HepG2 (cell line): Measurements from ENCODE around the gene CCNYL1. TPM values are rescaled to one million over a fixed set of nuclear protein-coding genes. Genes with fewer than 3 reads are reported as not detected.

Experiments used
- CSRNP2 ChIP-seq: sonication (generic); formaldehyde crosslinking; conservative IDR thresholded peaks from 2 replicates; pipeline ENCODE4 v1.8.0; 2022; ENCODE audit warnings: low read depth, missing genetic modification reagents
- E2F1 ChIP-seq: sonication (generic); formaldehyde crosslinking; IDR thresholded peaks from 2 replicates; pipeline ENCODE4 v1.5.0; 2020; ENCODE audit warnings: missing genetic modification reagents
- ISX ChIP-seq: sonication (generic); formaldehyde crosslinking; conservative IDR thresholded peaks from 2 replicates; pipeline ENCODE4 v1.5.0; 2020; ENCODE audit warnings: missing genetic modification reagents
- KDM1A ChIP-seq: IDR thresholded peaks from 2 replicates; pipeline ENCODE4 v1.6.1; 2016; ENCODE audit warnings: missing compliant biosample characterization
- MEF2D ChIP-seq: sonication (generic); formaldehyde crosslinking; IDR thresholded peaks from 2 replicates; pipeline ENCODE4 v1.5.1; 2020; ENCODE audit warnings: mild to moderate bottlenecking, missing genetic modification reagents
- RAD21 ChIP-seq: fragments of 450-650 bp; formaldehyde crosslinking; IDR thresholded peaks from 2 replicates; pipeline ENCODE4 v1.5.0; 2020; ENCODE audit warnings: mild to moderate bottlenecking
- RFX1 ChIP-seq: fragments of 450-650 bp; IDR thresholded peaks from 2 replicates; pipeline ENCODE4 v1.6.1; 2017
- SMAD1 ChIP-seq: sonication (generic); formaldehyde crosslinking; IDR thresholded peaks from 2 replicates; pipeline ENCODE4 v1.4.0; 2020; ENCODE audit warnings: missing genetic modification reagents, low read depth, mild to moderate bottlenecking, borderline replicate concordance
- TEF ChIP-seq: sonication (generic); formaldehyde crosslinking; IDR thresholded peaks from 2 replicates; pipeline ENCODE4 v1.5.0; 2020; ENCODE audit warnings: missing genetic modification reagents
- ZC3H4 ChIP-seq: sonication (generic); formaldehyde crosslinking; IDR thresholded peaks from 2 replicates; pipeline ENCODE4 v1.4.0; 2020; ENCODE audit warnings: missing genetic modification reagents, borderline replicate concordance
- ZNF318 ChIP-seq: sonication (generic); formaldehyde crosslinking; IDR thresholded peaks from 2 replicates; pipeline ENCODE4 v1.4.0; 2020; ENCODE audit warnings: mild to moderate bottlenecking, missing genetic modification reagents
- ZNF44 ChIP-seq: sonication (generic); formaldehyde crosslinking; IDR thresholded peaks from 2 replicates; pipeline ENCODE4 v1.5.1; 2020; ENCODE audit warnings: mild to moderate bottlenecking, missing genetic modification reagents
- ZNF468 ChIP-seq: sonication (generic); formaldehyde crosslinking; IDR thresholded peaks from 2 replicates; pipeline ENCODE4 v1.8.0; 2022; ENCODE audit warnings: mild to moderate bottlenecking, moderate library complexity, missing genetic modification reagents
- ZNF619 ChIP-seq: sonication (generic); formaldehyde crosslinking; IDR thresholded peaks from 2 replicates; pipeline ENCODE4 v1.4.0; 2020; ENCODE audit warnings: mild to moderate bottlenecking, missing genetic modification reagents
- ZNF746 ChIP-seq: sonication (generic); formaldehyde crosslinking; IDR thresholded peaks from 2 replicates; pipeline ENCODE4 v1.8.0; 2022; ENCODE audit warnings: mild to moderate bottlenecking, missing genetic modification reagents
- polyA plus RNA-seq, 8 experiments: library from polyadenylated mRNA; depleted of rRNA in 3 of 8; stranded (reverse) in 7 of 8; unstranded in 1 of 8; fragments of >200 nt; fragmentation: Illumina TruSeq in 4 of 8; extraction: Trizol in 4 of 8; gene quantifications; 2 replicates each; pipeline versions ENCODE4 v1.2.1 to v1.2.3, GENCODE V29; 2011 to 2016; ENCODE audit warnings: low read depth in 4 of 8, missing spikeins in 1 of 8, mixed read lengths in 1 of 8; ENCODE audit not compliant: insufficient read depth in 1 of 8
- total RNA-seq, 5 experiments: library from RNA; depleted of rRNA; stranded (reverse); fragments of >200 nt; fragmentation: Illumina TruSeq; extraction: Trizol; gene quantifications; 2 replicates each; pipeline ENCODE4 v1.2.3, GENCODE V29; 2016; ENCODE audit warnings: low read depth in 1 of 5
- TF ChIP-seq, protein P1 (sequence below): sonication (generic); formaldehyde crosslinking; conservative IDR thresholded peaks from 2 replicates; pipeline ENCODE4 v1.8.0; 2022; ENCODE audit warnings: mild to moderate bottlenecking, moderate library complexity, missing genetic modification reagents

The CCNYL1 gene
- total and polyA plus RNA-seq, 2 of the 13 experiments (the other 11 are each of a cell fraction or from before 2014, with no cell fraction given), result 12.5 to 16.2 TPM

DNA sequence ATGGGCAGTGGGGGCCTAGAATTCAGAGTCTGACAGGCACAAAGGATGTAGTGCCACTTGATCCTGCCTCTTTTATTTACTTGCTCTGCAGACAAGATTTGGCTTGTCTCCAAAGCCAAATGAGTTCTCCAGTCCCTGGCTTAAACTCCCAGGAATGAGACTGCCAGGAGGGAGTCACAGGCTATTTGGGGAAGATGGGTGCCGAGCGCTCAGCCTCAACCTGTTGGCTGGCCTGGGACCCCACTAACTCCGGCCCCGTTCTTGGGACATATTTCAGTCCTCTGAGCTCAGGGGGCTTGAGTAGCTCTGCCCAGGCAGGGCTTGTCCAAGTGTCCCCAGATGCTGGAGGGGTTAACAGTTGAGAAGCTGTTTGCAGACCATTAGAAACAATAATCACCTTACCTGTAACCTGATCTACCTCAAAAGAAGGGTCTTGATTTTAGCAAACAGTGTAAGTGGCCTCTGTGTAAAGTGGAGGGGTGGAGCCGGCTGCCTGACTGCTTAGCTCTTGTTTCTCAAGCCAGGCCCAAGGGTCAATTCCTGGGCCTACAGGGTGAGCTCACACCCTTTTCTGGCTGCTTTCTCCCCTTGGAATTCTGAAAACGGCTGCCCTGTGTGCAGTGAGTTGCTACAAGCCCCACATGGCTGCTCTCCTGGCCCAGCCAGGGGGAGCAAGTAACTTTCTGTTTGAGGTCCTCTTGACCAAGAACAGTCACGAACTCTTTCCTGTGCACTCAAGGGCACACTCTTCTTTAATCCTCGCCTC lies 85.3 kb downstream of the CCNYL1 start (continued):
- no peak for TF ChIP-seq CSRNP2 (CRISPR knock-in tag)
- peak; percentile 38; the same call in 1 of the 2 replicates for TF ChIP-seq KDM1A (CRISPR knock-in tag)
- TF ChIP-seq ZNF619, result peak; percentile 22; the same call in 1 of the 2 replicates
- TF ChIP-seq ZC3H4 (CRISPR knock-in tag), result peak; percentile 41; the same call in 1 of the 2 replicates
- TF ChIP-seq, protein P1, sequence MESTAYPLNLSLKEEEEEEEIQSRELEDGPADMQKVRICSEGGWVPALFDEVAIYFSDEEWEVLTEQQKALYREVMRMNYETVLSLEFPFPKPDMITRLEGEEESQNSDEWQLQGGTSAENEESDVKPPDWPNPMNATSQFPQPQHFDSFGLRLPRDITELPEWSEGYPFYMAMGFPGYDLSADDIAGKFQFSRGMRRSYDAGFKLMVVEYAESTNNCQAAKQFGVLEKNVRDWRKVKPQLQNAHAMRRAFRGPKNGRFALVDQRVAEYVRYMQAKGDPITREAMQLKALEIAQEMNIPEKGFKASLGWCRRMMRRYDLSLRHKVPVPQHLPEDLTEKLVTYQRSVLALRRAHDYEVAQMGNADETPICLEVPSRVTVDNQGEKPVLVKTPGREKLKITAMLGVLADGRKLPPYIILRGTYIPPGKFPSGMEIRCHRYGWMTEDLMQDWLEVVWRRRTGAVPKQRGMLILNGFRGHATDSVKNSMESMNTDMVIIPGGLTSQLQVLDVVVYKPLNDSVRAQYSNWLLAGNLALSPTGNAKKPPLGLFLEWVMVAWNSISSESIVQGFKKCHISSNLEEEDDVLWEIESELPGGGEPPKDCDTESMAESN (CRISPR knock-in tag), result no peak
- no peak; the same call in 1 of the 2 replicates for TF ChIP-seq RAD21 (CRISPR knock-in tag)
- no peak for TF ChIP-seq ISX (CRISPR knock-in tag)
- TF ChIP-seq SMAD1 (CRISPR knock-in tag), result no peak
- TF ChIP-seq RFX1, result no peak
- TF ChIP-seq E2F1, result no peak
- TF ChIP-seq ZNF318, result peak; percentile 78; the same call in 1 of the 2 replicates
- no peak; the same call in none of the 2 replicates for TF ChIP-seq MEF2D (CRISPR knock-in tag)
- TF ChIP-seq ZNF746 (CRISPR knock-in tag), result no peak
- no peak for TF ChIP-seq TEF (CRISPR knock-in tag)
- no peak for TF ChIP-seq ZNF468 (CRISPR knock-in tag)
- TF ChIP-seq ZNF44, result no peak; the same call in 1 of the 2 replicates
